GM18951 (cell line): ENCODE measurements around the gene KLHL20.
"Not testable (repeated sequence)": the region's sequence is repeated elsewhere in the genome, so short reads cannot be mapped to it uniquely, and the experiment has no call there.

Experiments
- POLR2A ChIP-seq: IDR thresholded peaks from 4 replicates; pipeline ENCODE4 v1.6.1; 2011; ENCODE audit warnings: mild to moderate bottlenecking; ENCODE audit not compliant: insufficient read length, insufficient read depth; ENCODE audit errors: extremely low read depth
- in situ Hi-C: fragments of 300-500 bp; cut with MboI; formaldehyde crosslinking; loops from one replicate; pipeline ENCODE4 v1.12.0; 2022; ENCODE audit warnings: low sequenced_read_pairs, mixed read lengths, inconsistent platforms; ENCODE audit not compliant: unreplicated experiment

The KLHL20 gene

GRCh38 chr1:173717238-173717637, 2.5 kb downstream of the KLHL20 start:
- in situ Hi-C loops, result no loop called here
- TF ChIP-seq POLR2A, result no peak

DNA sequence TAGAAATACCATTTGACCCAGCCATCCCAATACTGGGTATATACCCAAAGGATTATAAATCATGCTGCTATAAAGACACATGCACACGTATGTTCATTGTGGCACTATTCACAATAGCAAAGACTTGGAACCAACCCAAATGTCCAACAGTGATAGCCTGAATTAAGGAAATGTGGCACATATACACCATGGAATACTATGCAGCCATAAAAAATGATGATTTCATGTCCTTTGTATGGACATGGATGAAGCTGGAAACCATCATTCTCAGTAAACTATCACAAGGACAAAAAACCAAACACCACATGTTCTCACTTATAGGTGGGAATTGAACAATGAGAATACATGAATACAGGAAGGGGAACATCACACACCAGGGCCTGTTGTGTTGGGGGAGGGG, 16.6 kb downstream of the KLHL20 start:
- in situ Hi-C loops, result not testable (repeated sequence)

DNA sequence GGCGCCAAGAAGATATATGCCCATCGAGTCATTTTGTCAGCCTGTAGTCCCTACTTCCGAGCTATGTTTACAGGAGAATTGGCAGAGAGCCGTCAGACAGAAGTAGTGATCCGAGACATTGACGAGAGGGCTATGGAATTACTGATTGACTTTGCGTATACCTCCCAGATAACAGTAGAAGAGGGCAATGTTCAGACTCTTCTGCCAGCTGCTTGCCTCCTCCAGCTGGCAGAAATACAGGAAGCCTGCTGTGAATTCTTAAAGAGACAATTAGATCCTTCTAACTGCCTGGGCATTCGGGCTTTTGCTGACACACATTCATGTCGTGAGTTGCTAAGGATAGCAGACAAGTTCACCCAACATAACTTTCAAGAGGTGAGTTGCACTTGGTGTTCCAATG, 19.1 kb downstream of the KLHL20 start:
- in situ Hi-C loops, result no loop called here
- TF ChIP-seq POLR2A, result no peak

DNA sequence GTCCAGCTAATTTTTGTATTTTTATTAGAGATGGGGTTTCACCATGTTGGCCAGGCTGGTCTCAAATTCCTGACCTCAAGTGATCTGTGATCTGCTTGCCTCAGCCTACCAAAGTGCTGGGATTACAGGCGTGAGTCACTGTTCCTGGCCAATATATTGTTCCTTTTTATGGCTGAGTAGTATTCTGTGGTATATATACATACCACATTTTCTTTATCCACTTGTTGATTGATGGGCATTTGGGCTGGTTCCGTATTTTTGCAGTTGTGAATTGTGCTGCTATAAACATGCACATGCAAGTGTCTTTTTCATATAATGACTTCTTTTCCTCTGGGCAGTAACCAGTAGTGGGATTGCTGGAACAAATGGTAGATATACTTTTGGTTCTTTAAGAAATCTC, 21.3 kb downstream of the KLHL20 start:
- in situ Hi-C loops, result not testable (repeated sequence)

DNA sequence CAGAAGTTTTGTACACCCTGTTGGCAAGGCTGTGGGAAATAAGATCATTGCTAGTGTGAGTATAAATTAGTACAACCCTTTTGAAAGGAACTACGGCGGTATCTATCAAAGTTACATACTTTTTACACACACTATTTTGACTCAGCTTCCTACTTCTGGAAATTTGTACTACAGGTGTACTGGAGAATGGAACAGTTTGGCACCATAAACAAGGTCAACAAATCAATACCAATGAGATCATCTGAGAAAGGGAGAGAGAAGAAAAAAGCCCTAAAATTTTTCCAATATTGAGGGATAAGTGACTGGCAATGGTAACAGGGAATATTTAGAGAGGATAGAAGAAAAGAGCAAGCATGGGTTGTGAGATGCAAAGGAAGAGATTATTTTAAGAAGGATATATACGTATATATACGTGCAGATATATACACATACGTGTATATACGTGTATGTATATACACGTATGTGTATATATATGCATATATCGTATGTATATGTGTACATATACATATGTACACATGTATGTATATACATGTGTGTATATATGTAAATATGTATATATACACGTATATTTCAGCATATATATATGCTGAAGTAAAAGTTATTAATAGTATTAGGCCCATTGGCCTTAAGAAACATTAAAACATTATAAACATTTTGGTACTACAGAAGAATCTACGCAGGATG, 27.6 kb downstream of the KLHL20 start:
- in situ Hi-C loops, result no loop called here
- no peak for TF ChIP-seq POLR2A

DNA sequence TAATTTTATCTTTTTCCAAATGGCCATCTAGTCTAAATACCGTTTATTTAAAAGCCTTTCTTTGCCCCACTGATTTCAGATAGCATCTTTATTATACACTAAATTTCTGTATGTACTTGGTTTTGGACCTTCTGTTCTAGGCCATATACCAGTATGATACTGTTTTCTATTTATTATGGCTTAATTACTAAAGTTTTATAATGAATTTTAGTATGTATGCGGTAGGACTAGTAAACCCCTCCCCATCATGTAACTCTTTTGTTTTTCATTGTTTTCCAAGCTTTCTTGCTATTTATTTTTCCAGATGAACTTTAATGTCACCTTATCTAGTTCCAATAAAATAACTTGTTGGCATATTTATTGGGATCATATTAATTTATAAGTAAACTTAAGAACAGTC, 29.9 kb downstream of the KLHL20 start:
- in situ Hi-C loops, result no loop called here
- TF ChIP-seq POLR2A, result no peak

DNA sequence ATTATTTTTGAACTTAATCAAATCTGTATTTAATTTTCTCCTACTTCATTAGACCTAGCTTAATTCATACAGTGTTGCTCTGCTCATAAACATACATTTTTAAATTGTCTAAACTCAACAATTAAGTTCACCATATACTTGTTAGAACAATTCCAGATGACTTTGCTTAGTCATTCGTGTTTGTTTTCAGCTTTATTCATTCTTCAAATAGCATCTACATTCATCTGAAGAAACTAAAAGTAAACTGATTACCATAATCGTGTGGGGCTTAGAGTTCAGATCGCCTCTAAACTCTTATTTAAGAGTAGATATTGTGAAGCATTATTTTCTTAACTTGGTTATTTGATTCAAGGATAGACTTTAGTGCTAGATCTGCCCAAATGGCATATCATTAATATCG, 34.4 kb downstream of the KLHL20 start:
- in situ Hi-C loops, result no loop called here
- no peak for TF ChIP-seq POLR2A

GRCh38 chr1:173753830-173754229, 39.0 kb downstream of the KLHL20 start:
- in situ Hi-C loops, result no loop called here
- no peak for TF ChIP-seq POLR2A

- no peak for TF ChIP-seq POLR2A
- in situ Hi-C loops, result no loop called here
Measured at GRCh38 chr1:173757666-173758065, 42.9 kb downstream of the KLHL20 start.

GRCh38 chr1:173758110-173758509, 43.3 kb downstream of the KLHL20 start:
- TF ChIP-seq POLR2A, result no peak
- in situ Hi-C loops, result no loop called here

GRCh38 chr1:173758980-173759379, 44.2 kb downstream of the KLHL20 start:
- in situ Hi-C loops, result no loop called here
- no peak for TF ChIP-seq POLR2A

GRCh38 chr1:173764331-173764730, 49.5 kb downstream of the KLHL20 start:
- in situ Hi-C loops, result not testable (repeated sequence)

DNA sequence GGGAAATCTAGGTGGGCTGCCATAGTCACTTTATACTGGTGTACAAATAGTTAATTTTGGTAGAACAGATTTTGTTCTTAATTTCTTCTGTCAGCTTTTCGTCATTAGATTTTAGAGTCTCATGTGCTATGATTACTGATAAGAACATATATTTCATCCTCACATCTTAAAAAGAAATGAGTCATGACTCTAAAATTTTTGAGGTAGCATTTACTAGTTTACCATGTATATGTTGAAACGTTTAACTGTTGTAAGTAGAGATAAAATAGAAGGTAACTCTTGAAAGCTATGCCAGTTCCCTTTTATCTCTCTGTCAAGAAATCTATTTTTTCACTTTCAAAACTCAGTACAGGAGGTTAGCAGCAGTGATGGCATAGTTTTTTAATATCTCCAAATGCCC, 53.4 kb downstream of the KLHL20 start:
- in situ Hi-C loops, result no loop called here
- no peak for TF ChIP-seq POLR2A

DNA sequence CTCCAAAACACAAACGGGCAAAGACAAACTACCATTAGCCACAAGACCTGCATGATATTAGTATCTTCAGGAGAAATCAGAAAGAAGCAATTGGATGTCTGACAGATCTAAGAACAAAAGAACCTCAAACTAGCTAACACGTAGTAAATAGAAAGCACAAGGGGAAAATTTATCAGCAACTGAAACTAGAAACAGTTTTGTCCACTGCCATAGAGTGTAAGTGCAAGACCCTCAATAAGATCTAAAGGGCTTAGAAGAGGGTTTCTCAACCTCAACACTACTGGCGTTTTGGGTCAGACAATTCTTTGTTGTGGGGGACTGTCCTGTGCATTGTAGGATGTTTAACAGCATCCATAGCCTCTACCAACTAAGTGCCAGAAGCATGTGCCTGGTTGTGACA, 54.0 kb downstream of the KLHL20 start:
- in situ Hi-C loops, result no loop called here

GRCh38 chr1:173770330-173770729, 55.5 kb downstream of the KLHL20 start:
- in situ Hi-C loops, result not testable (repeated sequence)

More for the DNA sequence above, 54.0 kb downstream of the KLHL20 start:
- no peak for TF ChIP-seq POLR2A

DNA sequence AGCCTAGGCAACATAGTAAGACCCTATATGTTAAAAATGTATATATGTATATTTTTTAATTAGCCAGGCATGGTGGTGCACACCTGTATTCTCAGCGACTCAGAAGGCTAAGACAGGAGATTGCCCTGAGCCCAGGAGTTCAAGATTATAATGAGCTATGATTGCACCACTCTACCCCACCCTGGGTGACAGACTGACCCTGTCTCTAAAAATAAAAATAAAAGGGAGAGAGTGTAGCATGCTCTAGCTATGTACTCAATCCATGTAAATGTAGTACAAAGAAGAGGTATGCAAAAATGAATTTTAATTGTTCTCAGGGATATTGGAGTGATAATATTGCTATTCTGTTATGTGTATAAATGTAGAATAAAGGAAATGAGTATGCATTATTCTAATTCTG, 56.8 kb downstream of the KLHL20 start:
- no peak for TF ChIP-seq POLR2A
- in situ Hi-C loops, result no loop called here
